ENCODE measurements around the gene ACTG1.
A peak's percentile ranks its signal among the peaks of the same experiment; 100 is the strongest.

ACTG1 gene

DNA sequence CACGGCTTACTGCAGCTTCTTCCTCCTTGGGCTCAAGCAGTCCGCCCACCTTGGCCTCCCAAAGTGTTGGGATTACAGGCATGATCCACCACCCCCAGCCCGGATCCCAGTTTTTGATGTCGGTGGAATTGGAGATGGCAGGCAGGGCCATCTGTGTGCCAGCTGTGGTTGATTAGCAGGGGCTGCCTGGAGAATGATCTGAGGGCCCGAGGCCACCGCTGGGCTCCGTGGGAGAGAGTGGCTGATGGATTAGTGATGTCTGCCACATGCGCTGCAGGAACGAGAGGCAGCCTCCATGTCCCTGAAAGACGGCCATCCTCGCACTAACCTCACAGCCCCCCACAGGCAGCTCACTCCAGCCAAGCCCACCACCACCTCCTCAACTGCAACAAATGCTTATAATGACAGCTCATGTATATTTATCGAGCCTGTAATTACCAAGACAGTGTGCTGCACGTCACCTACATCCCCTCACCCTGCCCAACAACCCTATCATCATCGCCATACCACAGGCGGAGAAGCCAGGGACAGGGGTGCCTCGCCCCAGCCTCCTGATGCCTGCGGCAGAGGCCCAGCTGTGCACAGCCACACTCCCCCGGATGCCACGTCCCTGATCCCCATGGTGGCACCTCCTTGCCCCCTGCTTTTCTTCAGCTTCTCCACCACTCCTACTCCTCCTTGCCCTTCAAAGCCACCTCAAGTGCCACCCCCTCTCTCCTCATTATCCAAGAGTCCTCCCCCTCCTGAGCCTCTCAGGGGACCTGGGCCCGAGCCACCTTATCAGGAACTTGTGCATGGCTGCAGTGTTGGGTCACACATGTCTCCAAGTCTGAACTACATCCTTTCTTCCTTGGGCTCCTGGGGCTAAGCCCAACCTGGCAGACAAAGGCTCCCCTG lies 33.2 kb downstream of the ACTG1 start:
- no peak for DNase-seq

DNA sequence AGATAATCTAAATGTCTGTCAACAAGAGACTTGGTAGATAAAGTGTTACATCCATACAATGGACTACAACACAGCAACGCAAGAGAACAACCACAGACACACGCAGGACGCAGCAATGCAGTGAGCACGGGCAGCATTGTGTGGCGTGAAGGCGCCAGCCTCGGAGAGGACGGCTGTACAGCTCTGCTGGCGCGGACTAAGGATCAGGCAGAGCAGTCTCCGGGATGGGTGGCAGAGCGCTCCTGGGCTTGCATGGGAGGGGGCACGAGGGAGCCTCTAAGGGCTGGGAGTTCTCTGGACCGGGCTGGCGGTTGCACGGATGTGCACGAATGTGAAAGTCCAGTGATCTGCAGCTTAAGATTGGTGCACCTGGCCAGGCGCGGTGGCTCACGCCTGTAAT lies 34.5 kb downstream of the ACTG1 start:
- DNase-seq, result no peak

DNA sequence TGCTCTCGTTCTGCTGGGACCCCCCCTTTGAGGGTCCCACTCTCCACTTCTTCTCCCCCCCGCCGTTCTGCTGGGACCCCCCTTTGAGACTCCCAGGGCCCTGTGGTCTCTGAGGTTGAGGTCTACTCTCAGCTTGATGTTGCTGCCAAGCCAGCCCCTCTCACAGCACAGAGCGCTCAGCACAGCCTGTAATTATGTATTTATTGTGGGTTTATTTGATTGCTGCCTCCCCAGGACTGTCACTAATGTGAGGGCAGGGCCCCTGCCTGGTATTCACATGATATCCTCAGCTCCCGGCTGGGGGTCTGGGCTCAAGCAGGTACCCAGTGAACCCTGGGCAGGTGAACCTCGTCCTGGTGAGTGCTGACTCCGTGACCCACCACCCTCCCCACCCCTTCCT lies 35.4 kb downstream of the ACTG1 start:
- DNase-seq, result no peak

DNA sequence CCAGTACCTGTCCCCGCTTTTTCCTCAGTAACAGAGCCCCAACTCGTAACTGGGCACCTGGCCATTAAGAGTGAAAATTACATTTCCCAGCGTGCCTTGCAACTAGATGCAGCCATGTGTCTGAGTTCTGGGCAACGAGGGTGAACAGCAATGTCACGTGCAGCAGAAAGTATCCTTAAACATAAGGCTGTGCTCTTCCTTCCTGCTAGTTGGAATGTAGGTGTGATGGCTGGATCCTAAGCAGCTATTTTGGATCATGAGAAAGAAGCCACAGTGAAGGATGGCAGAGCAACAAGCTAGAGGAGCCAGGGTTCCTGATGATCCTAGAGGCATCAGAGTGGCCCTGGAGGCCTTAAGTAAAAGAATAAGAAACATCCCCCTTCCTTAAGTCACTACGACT lies 36.0 kb downstream of the ACTG1 start:
- DNase-seq, result no peak

DNA sequence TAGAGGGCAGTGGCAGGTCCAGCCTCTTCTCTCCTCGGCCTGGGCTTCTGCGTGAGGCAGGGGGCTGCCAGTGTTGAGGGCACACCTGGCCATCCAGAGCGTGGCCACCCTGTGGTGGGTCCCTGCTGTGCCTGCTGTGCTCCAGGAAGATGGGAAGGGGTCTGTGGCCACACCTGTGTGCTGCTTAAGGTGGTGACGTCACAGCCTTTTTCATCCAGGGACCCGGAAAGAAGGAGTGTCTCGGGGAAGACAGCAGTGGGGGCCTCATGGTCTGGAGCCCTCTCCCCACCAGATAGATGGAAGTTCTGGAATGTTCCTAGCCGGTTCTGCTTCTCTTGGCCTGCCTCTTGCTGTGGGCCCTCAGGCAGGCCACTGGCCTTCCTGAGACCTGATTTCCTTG lies 36.5 kb downstream of the ACTG1 start:
- no peak for DNase-seq

DNA sequence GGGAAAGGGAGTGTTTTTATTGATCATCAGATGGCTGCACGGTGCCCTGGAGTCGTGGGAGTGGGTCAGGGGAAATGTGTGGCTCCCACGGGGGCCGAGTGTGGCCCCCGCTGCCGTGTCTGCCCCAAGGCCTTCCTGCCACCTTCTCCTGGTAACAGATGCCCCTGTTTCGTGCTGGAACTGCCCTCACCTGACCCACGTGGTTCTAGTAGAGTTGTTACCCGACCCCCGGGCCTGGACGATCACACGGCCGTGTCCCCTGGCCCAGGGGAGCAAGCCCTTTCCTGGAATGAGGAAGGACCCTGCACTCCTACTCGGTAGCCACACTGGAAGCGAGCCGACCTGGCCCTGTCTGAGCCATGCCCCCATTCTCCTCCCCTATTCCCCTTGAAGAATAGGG lies 37.6 kb downstream of the ACTG1 start:
- no peak for DNase-seq

DNA sequence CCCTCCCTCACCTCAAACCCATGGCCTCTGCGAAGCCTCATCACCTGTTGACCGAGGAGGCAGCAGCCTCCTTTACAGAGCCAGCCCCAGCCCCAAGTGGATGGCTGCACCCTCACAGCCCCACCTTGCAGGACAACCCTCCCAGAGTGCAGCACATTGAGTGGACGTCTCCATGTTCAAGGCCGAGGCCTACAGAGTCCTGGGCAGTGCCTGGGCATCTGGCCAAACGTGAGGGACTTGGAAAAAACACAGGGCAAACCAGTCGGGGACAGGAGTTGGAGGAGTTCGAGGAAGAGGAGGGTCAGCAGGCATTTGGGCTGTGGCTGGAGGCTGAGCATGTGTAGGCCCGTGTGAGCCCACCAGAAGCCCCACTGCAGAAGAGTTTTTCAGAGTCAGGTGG lies 39.6 kb downstream of the ACTG1 start:
- DNase-seq, result no peak

DNA sequence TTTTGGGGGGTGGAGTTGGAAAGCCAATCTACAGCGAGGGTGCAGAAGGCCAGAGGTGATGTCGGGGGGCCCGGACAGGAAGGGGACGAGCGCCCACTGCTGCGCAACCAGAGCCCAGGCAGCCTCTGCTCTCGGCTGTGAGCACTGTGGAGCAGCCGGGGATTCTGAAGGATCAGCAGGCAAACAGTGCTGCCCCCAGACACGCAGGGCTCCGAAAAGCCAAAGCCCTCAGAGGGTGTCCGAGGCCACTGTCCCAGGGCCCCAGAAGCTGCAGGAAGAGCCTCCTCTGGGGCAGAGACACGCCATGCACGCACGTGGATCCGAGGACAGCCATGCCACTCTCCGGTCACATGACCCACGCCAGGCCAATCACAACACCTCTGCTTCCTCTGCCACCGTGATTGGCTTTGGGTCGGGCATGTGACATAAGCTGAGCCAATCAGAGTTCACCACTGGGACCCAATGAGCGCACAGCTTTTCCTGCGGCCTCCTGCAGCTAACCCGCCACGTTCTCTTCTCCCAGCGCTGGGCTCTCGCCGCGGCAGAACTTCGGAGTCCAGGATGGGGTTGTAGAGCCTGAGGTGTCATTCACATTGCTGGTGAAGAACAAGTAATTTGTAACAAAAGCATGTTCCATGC lies 40.7 kb downstream of the ACTG1 start:
- peak; percentile 97 to 98 for DNase-seq

DNA sequence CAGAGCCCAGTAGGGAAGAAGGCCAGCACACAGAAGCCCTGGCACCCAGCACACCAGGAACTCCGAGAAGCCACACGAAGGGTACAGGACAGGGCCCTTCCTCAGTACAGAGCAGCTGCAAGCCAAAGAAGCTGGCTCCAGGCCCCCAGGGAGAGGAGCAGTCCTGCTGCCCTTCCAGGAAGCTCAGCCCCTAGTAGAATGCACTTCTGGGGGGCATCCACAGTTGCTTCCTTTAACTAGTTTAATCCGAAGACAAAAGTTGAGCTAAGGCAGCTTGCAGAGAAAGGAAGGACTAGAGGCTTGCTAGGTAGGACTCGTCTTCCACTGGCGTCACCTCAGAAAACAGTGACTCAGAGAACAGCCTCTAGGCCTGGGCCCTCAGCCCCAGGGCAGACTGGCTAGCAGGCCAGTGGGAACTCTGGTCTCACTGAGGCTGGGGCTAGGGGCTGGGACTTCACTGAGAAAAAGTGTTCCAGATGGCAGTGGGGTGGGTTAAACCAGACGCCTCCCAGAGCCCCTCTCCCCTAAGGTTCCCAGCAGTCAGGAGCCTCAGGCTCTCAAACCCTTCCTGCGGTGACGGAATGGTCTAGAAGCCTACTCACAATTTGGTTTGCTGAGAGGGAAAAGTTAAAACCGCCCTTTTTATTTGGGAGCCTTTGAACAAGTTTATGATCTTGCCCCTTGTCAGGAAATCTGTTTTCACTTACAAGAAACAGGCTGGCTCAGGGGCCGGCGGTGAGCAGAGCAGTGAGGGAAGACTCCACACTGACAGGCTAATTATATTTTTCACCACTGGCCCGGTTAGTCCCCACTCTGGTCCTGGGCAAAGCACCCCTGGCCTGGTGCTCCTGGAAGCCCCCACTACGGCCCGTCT lies 41.4 kb downstream of the ACTG1 start:
- no peak for DNase-seq

DNA sequence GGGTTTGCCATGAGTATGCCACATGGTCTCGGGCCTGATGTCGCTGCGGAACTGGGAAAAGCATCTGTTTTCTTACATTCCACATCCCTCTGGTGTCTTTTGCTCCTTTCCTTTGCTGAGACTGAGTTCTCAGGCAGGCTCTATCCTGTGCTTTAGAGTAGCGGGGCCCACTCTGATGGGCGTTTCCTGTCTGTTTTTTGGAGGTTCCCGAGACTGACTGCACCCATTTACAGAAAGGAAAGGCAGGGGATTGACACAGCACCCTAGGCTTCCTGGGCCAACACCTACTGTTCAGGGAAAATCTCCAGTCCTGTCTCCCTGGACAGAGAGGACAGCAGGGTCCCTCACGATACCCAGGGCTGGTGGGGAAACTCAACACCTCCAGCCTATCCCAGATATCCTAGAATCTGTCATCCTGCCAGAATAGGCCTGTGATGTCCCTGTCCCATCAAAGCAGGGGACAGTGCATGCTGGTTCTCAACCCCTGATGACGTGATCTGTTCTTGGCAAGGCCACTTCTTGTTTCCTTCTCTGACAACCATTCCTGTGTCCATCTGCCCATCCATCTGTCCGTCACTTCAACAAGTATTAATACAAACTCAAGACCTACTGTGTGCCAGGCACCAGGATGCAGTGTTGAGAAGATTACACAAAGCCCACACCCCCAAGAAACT lies 42.2 kb downstream of the ACTG1 start:
- DNase-seq, result no peak

DNA sequence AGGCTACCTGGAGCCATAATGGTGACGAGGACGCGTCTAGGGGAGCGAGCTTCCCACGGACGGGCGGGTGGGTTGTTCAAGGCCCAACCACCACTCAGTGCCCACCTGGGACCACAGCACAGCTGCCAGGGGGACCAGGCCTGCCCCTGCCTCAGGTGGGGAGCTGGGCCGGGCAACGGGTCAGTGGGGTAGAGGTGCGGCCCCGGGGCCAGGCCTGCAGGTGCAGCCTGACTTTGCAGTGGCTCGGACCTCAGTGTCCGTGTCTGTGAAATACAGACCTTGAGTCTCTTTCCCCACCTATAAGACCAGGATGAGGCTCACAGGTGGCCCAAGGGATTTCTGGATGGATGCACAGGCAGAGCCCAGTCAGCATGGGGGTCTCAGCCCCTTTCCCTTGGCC lies 43.3 kb downstream of the ACTG1 start:
- no peak for DNase-seq

DNA sequence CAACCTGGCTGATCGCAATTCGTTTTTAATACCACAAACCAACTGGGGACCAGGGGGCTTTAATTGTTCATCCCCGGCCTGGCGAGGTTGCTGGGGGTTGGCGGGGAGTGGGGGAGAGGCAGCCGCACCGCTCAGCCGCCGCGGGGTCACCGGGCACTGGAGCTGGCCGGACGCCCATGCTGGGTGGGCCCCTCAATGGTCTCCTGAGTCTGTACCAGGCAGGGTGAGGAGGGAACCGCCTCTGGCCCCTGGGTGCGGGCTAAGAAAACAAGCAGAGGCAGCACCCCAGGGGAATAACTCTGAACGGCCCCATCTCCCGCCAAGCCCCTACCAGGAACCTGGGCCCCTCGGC lies 43.9 kb downstream of the ACTG1 start:
- no peak for DNase-seq

DNA sequence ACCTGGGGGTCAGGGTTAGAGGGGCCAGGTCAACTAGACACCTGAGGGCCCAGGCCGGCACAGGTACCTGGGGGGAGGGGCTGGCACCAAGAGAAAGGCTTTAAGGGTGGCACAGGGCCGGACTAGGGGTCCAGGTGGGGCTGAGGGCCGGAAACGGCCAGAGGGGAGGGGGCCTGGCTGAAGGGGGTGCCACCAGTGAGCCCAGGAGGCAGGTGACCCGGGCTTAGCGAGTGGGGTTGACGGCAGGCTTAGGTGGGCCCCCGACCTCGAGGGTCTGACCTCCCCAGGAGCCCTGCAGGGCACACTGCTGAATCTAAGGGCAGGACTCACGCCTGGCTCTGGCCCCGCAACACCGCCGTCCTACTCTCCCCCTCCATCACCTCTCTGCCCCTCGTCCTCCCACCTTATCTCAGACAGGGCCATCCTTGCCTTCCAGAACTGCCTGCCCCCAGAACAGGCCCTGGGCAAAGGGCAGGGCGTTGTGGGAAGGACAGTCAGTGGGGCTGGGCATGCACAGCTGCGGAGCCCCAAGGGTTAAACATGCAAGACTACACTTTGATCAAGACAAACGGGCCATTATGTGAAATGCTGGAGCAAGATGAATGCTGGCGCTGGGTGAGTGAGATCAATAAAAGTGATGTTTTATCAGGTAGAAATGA lies 44.4 kb downstream of the ACTG1 start:
- DNase-seq, result no peak

DNA sequence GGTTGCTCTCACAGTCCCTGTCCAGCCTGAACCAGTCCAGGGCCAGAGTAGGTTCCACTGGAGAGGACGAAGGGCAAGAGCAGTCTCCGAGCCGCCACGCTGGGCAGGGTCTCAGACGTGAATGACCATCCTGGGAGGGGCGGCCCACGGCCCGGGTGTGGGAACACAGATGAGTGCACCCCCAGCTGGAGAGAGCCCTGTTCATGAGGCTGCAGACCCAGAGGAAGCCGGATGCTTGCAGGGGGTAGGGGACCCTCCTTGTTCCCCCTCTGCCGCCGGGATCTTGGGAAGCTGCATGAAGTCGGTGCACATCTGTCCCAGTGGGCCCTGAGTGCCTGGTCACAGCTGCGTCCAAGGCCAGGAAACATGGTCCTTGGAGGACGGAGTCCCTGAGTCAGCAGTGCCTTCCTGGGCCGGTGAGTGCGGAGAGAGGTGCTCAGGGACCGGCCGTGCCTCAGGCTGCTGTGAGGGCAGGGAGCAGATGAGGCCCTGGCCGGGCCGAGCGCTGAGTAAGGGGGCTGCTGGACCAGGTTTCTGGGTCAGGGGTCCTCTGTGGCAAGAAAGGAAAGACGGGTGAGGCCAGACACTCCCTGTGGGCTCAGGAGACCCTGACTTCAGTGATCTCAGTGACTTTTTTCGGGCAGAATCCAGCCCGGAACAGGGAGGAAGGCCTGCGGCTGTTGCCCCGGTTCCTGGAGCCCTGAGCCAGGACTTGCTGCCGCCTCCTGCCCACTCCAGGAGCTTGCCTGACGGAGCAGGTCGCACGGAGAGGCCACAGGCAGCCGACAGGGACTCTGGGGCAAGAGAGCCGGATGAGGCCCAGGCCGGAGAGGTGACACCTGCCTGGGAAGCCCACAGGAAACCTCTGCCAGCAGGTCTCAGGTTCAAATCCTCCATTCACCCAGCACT lies 45.8 kb downstream of the ACTG1 start:
- no peak for DNase-seq

DNA sequence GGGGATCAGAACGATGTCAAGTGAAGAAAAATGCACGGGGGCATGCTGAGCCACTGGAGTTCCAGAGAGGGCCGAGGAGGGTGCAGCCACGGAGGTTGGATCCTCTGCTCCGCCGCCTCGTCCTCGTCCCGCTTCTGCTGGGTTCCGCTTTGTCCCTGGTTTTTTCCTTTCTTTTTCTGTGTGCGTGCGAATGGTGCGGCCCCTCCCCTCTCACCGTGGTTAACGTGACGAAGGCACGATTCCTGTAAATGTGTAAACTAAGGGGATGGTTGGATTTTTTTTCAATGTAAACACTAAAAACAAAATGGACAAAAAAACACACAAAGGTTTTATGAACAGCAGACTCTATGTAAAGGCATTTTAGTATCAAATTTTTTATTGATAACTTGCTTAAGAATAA lies 46.7 kb downstream of the ACTG1 start:
- DNase-seq, result no peak

DNA sequence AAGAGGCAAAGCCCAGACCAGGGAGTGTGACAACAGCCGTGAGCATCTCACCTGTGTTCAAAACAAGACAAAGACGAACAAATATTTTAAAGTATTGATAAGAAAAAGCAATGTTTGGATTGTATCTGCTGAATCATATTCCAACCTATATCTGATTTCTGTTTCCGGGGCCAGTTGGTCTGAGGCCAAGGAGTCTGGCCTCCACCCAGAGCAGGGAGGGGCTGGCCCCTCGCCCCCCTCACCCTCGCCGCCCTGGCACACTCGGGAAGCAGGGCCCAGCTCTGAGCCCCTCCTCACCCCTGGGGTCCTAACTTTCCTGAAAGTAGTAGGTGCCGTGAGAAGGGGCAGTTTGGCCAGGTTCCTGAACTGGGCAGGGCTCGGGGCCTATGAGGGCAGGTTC lies 48.0 kb downstream of the ACTG1 start:
- DNase-seq, result no peak

DNA sequence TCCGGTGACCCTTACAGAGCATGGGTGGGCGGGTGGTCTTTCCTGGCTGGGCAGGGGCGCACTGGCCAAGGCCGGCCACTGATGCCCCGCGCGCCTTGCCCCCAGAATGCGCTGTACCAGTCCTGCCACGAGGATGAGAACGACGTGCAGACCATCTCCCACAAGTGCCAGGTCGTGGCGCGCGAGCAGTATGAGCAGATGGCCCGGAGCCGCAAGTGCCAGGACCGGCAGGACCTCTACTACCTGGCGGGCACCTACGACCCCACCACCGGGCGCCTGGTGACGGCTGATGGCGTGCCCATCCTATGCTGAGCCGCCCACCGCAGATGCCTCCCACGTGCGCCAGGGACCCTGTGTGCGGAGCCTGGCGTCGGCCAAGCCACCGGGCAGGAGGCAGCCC lies 49.1 kb downstream of the ACTG1 start:
- DNase-seq, result no peak

DNA sequence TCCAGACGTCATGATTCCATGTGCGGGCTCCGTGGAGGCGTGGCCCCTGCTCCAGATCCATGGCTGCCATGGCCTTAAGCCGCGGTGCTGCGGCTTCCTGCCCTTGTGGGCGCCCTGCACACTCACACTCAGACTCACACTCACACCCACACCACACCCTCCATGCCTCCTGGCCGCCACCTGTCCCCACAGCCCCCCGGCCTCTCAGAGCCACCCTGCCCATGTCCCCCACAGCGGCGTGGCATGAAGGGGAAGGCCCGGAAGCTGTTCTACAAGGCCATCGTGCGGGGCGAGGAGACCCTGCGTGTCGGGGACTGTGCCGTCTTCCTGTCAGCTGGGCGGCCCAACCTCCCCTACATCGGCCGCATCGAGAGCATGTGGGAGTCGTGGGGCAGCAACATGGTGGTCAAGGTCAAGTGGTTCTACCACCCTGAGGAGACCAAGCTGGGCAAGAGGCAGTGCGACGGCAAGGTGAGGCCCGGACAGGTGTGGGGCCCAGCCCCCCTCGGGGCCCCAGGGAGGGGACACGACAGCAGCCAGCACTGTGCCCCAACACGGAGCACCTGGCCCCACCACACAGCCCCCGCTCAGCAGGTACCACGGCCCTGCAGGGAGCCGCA lies 50.0 kb downstream of the ACTG1 start:
- DNase-seq, result no peak

DNA sequence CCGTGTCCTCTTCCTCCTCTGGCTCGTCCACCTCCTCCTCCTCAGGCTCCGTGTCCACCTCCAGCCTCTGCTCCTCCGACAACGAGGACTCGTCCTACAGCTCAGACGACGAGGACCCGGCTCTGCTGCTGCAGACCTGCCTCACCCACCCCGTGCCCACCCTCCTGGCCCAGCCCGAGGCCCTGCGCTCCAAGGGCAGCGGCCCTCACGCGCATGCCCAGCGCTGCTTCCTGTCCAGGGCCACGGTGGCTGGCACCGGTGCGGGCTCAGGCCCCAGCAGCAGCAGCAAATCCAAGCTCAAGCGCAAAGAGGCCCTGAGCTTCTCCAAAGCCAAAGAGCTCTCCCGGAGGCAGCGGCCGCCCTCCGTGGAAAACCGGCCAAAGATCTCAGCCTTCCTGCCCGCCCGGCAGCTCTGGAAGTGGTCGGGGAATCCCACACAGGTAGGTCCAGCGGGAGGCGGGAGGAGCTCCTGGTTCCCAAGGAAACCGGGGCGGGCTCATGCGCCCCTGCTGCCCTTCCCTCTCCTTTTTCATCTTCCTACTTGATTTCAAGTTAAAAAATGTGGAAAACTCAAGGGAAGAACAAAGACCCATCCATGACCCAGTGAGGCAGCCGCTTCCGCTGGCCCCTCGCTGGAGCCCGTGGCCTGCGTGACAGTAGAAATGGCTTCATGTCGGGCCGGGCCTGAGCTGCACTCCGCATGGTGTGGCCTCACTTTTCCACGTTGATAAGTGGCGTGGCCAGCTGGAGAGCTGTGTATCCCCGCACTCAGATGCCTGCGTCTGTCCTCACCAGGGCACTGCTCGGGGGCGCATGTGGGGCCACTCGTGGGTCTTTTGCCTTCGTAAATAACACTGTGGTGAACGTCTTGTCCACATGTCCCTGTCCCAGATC lies 50.7 kb downstream of the ACTG1 start:
- DNase-seq, result no peak

Measured in SHP77 (cell line).